Adrenal gland (tissue), 5 donors: Measurements from ENCODE around the gene TMPRSS5.

Experiments used
- POLR2A ChIP-seq, 2 donors: fragments of 450-650 bp; IDR thresholded peaks; one replicate each; pipeline ENCODE4 v1.6.1; 2017; ENCODE audit warnings: antibody characterized with exemption in 2 of 2, mild to moderate bottlenecking in 2 of 2, moderate library complexity in 1 of 2
- TF ChIP-seq, protein P1 (sequence below), 6 experiments: fragments of 450-650 bp in 4 of 6; fragments of 200-600 bp in 2 of 6; sonication (generic) in 1 of 6; IDR thresholded peaks; 1 replicate in 5 of 6; 2 replicates in 1 of 6; pipeline versions ENCODE4 v1.5.1 to v1.8.0; 2016 to 2021; ENCODE audit warnings: antibody characterized with exemption in 6 of 6, mild to moderate bottlenecking in 2 of 6, moderate library complexity in 1 of 6
- donor health status: DM: no; HTN: no; CAD: no.

DNA sequence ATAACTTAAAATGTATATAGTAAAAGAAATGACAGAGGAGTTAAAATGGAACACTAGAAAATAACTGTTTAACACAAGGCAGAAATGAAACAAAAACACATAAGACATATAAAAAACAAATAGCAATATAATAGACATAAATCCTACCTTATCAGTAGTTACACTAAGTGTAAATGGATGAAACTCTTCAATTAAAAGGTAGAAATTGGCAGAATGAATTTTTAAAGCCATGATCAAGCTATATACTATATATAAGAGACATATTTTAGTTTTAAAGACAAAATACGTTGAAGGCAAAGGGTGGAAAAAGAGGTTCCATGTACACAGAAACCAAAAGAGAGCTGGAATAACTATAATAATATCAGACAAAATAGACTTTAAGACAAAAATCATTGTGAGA, 4.9 kb upstream of the TMPRSS5 start:
- no peak for TF ChIP-seq POLR2A (IDR thresholded peaks at IDR 0.05)
- TF ChIP-seq, protein P1, sequence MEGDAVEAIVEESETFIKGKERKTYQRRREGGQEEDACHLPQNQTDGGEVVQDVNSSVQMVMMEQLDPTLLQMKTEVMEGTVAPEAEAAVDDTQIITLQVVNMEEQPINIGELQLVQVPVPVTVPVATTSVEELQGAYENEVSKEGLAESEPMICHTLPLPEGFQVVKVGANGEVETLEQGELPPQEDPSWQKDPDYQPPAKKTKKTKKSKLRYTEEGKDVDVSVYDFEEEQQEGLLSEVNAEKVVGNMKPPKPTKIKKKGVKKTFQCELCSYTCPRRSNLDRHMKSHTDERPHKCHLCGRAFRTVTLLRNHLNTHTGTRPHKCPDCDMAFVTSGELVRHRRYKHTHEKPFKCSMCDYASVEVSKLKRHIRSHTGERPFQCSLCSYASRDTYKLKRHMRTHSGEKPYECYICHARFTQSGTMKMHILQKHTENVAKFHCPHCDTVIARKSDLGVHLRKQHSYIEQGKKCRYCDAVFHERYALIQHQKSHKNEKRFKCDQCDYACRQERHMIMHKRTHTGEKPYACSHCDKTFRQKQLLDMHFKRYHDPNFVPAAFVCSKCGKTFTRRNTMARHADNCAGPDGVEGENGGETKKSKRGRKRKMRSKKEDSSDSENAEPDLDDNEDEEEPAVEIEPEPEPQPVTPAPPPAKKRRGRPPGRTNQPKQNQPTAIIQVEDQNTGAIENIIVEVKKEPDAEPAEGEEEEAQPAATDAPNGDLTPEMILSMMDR (IDR thresholded peaks at IDR 0.05): no peak
